GM12878 (cell line): ENCODE results near the gene SUCNR1.

Experiments used
- CTCF ChIP-seq, 3 experiments: IDR thresholded peaks in 2 of 3; conservative IDR thresholded peaks in 1 of 3; 2 replicates each; pipeline ENCODE4 v1.5.1; 2011; ENCODE audit warnings: low read depth in 3 of 3, low read length in 3 of 3, mild to moderate bottlenecking in 3 of 3, control low read depth in 2 of 3, moderate library complexity in 2 of 3, inconsistent platforms in 1 of 3, mixed read lengths in 1 of 3; ENCODE audit not compliant: control insufficient read depth in 2 of 3, insufficient read depth in 1 of 3; ENCODE audit errors: extremely low read depth in 1 of 3
- EP300 ChIP-seq, 2 experiments: fragments of 150-350 bp in 1 of 2; IDR thresholded peaks; 2 replicates each; pipeline ENCODE4 v1.6.1; 2011 to 2012; ENCODE audit warnings: low read depth in 2 of 2, low read length in 2 of 2, borderline replicate concordance in 1 of 2, improper control_type of control experiment in 1 of 2, inconsistent platforms in 1 of 2; ENCODE audit not compliant: control insufficient read depth in 1 of 2
- EZH2 ChIP-seq: IDR thresholded peaks from 2 replicates; pipeline ENCODE4 v1.6.1; 2012; ENCODE audit warnings: low read depth, mild to moderate bottlenecking, control low read depth, inconsistent platforms, low read length, borderline replicate concordance; ENCODE audit not compliant: control insufficient read depth
- HDAC2 ChIP-seq: fragments of 200-600 bp; sonication (generic); IDR thresholded peaks from 2 replicates; pipeline ENCODE4 v1.6.1; 2017
- LARP7 ChIP-seq: fragments of 450-650 bp; IDR thresholded peaks from 2 replicates; pipeline ENCODE4 v1.6.1; 2017; ENCODE audit warnings: mild to moderate bottlenecking
- NFXL1 ChIP-seq: fragments of 450-650 bp; IDR thresholded peaks from 2 replicates; pipeline ENCODE4 v1.6.1; 2017; ENCODE audit warnings: antibody characterized with exemption, mild to moderate bottlenecking, borderline replicate concordance
- POLR2A ChIP-seq: IDR thresholded peaks from 2 replicates; pipeline ENCODE4 v1.6.1; 2011; ENCODE audit warnings: low read depth, mild to moderate bottlenecking, low read length
- POU2F2 ChIP-seq: IDR thresholded peaks from 3 replicates; pipeline ENCODE4 v1.6.1; 2011; ENCODE audit warnings: low read depth, mild to moderate bottlenecking, low read length, borderline replicate concordance
- SIX5 ChIP-seq: IDR thresholded peaks from 2 replicates; pipeline ENCODE4 v1.6.1; 2011; ENCODE audit warnings: mild to moderate bottlenecking, low read depth, low read length, moderate library complexity; ENCODE audit not compliant: severe bottlenecking
- TARDBP ChIP-seq: IDR thresholded peaks from 2 replicates; pipeline ENCODE4 v1.6.1; 2016; ENCODE audit warnings: borderline replicate concordance

- no peak for TF ChIP-seq SIX5
- no peak for TF ChIP-seq CTCF (IDR thresholded peaks at IDR 0.05 in 2 of 3, conservative IDR thresholded peaks at IDR 0.05 in 1 of 3; ENCODE audit: control insufficient read depth in 2 of 3, extremely low read depth in 1 of 3, insufficient read depth in 1 of 3, low read depth in 3 of 3, low read length in 3 of 3)
- TF ChIP-seq LARP7, result no peak
- TF ChIP-seq POLR2A, result no peak
- TF ChIP-seq EP300 (IDR thresholded peaks at IDR 0.05; ENCODE audit: borderline replicate concordance in 1 of 2, control insufficient read depth in 1 of 2, low read depth in 2 of 2, low read length in 2 of 2), result no peak
- no peak for TF ChIP-seq NFXL1
- no peak for TF ChIP-seq TARDBP
- TF ChIP-seq POU2F2, result no peak
- no peak for TF ChIP-seq HDAC2
- no peak for TF ChIP-seq EZH2
These were observed 52.0 kb downstream of the SUCNR1 start for GRCh38 chr3:151925419-151925818.
